K562 (cell line): ENCODE data around the gene IL2RG. TPM values are rescaled to one million over a fixed set of nuclear protein-coding genes. Genes with fewer than 3 reads are reported as not detected.

ENCODE experiments used
- CBX8 ChIP-seq: fragments of 200-600 bp; sonication (generic); IDR thresholded peaks from 2 replicates; pipeline ENCODE4 v1.6.1; 2012; ENCODE audit warnings: borderline replicate concordance, mixed run types, low read depth, mild to moderate bottlenecking, moderate library complexity, mixed read lengths, low read length, control low read depth, inconsistent platforms; ENCODE audit not compliant: poor library complexity, severe bottlenecking; ENCODE audit errors: extremely low read depth
- CTBP1 ChIP-seq: fragments of 450-650 bp; IDR thresholded peaks from 2 replicates; pipeline ENCODE4 v1.6.1; 2016; ENCODE audit warnings: borderline replicate concordance
- ETV6 ChIP-seq, 3 experiments: fragments of 150-350 bp in 1 of 3; sonication (generic) in 1 of 3; formaldehyde crosslinking in 1 of 3; IDR thresholded peaks; 2 replicates each; pipeline versions ENCODE4 v1.6.1 to v1.8.0; 2014 to 2022; ENCODE audit warnings: borderline replicate concordance in 2 of 3, low read depth in 2 of 3, antibody characterized with exemption in 1 of 3, low read length in 1 of 3, mild to moderate bottlenecking in 1 of 3, missing genetic modification reagents in 1 of 3
- KLF16 ChIP-seq: IDR thresholded peaks from 2 replicates; pipeline ENCODE4 v1.6.1; 2016; ENCODE audit warnings: antibody characterized with exemption
- RAD21 ChIP-seq, 2 experiments: fragments of 250-450 bp in 1 of 2; fragments of 450-650 bp in 1 of 2; sonication (Bioruptor Pico) in 1 of 2; formaldehyde crosslinking in 1 of 2; IDR thresholded peaks in 1 of 2; conservative IDR thresholded peaks in 1 of 2; 2 replicates each; pipeline versions ENCODE4 v1.4.0 to v1.8.0; 2020 to 2022; ENCODE audit warnings: mild to moderate bottlenecking in 2 of 2, moderate library complexity in 1 of 2
- RB1 ChIP-seq: fragments of 450-650 bp; IDR thresholded peaks from 2 replicates; pipeline ENCODE4 v1.6.1; 2017; ENCODE audit warnings: low read depth, mild to moderate bottlenecking
- SMC3 ChIP-seq: conservative IDR thresholded peaks from 2 replicates; pipeline ENCODE4 v1.6.1; 2011; ENCODE audit warnings: low read depth, low read length, improper control_type of control experiment; ENCODE audit not compliant: insufficient read depth
- TAF1 ChIP-seq: IDR thresholded peaks from 2 replicates; pipeline ENCODE4 v1.6.1; 2011; ENCODE audit warnings: mild to moderate bottlenecking, low read length, moderate library complexity; ENCODE audit not compliant: insufficient read depth, control insufficient read depth, severe bottlenecking; ENCODE audit errors: extremely low read depth
- XRCC5 ChIP-seq: fragments of 200-400 bp; formaldehyde crosslinking; IDR thresholded peaks from 2 replicates; pipeline ENCODE4 v1.6.1; 2017; ENCODE audit warnings: low read depth, mild to moderate bottlenecking, low read length
- YY1 ChIP-seq, 3 experiments: IDR thresholded peaks; 2 replicates each; pipeline ENCODE4 v1.6.1; 2011; ENCODE audit warnings: low read length in 2 of 3, mild to moderate bottlenecking in 2 of 3, moderate library complexity in 2 of 3, borderline replicate concordance in 1 of 3, control low read depth in 1 of 3, low read depth in 1 of 3; ENCODE audit not compliant: insufficient read depth in 3 of 3, insufficient replicate concordance in 2 of 3, control insufficient read depth in 1 of 3, insufficient read length in 1 of 3; ENCODE audit errors: extremely low read depth in 1 of 3
- ZNF232 ChIP-seq: sonication (generic); formaldehyde crosslinking; IDR thresholded peaks from 2 replicates; pipeline ENCODE4 v1.8.0; 2022; ENCODE audit warnings: mild to moderate bottlenecking, missing genetic modification reagents
- ZNF316 ChIP-seq: fragments of 450-650 bp; IDR thresholded peaks from 2 replicates; pipeline ENCODE4 v1.6.1; 2016
- ZNF551 ChIP-seq: fragments of 250-450 bp; sonication (Bioruptor Pico); IDR thresholded peaks from 2 replicates; pipeline ENCODE4 v1.5.0; 2021; ENCODE audit warnings: mild to moderate bottlenecking, moderate library complexity
- ZNF707 ChIP-seq: fragments of 250-450 bp; sonication (Bioruptor Pico); conservative IDR thresholded peaks from 2 replicates; pipeline ENCODE4 v1.8.0; 2022; ENCODE audit warnings: inconsistent platforms, mild to moderate bottlenecking, moderate library complexity
- polyA plus RNA-seq, 8 experiments: library from polyadenylated mRNA; depleted of rRNA in 4 of 8; stranded (reverse) in 5 of 8; unstranded in 3 of 8; fragments of >200 nt; fragmentation: Nextera tagmentation in 2 of 8; fragmentation: Illumina TruSeq in 1 of 8; extraction: Ambion mirVana in 2 of 8; extraction: Trizol in 1 of 8; gene quantifications; 2 replicates each; pipeline versions ENCODE4 v1.2.1 to v1.2.3, GENCODE V29; 2011 to 2014; ENCODE audit warnings: inconsistent platforms in 1 of 8, missing spikeins in 1 of 8
- total RNA-seq, 7 experiments: library from RNA; depleted of rRNA in 6 of 7; stranded (reverse); fragments of >200 nt in 6 of 7; fragmentation: Illumina TruSeq in 2 of 7; extraction: Trizol in 2 of 7; gene quantifications; 2 replicates each; pipeline versions ENCODE4 v1.2.1 to v1.2.3, GENCODE V29; 2011 to 2021; ENCODE audit warnings: low replicate concordance in 1 of 7
- TF ChIP-seq, protein P1 (sequence below): fragments of 200-800 bp; sonication (Bioruptor generic); IDR thresholded peaks from 2 replicates; pipeline ENCODE4 v1.6.1; 2017; ENCODE audit warnings: missing genetic modification characterization, missing compliant biosample characterization
- TF ChIP-seq, protein P2 (sequence below), 3 experiments: IDR thresholded peaks in 2 of 3; conservative IDR thresholded peaks in 1 of 3; 2 replicates each; pipeline ENCODE4 v1.5.1; 2011 to 2012; ENCODE audit warnings: low read length in 3 of 3, mild to moderate bottlenecking in 3 of 3, control low read depth in 2 of 3, improper control_type of control experiment in 1 of 3, inconsistent platforms in 1 of 3, low read depth in 1 of 3, mixed read lengths in 1 of 3, moderate library complexity in 1 of 3; ENCODE audit not compliant: insufficient read depth in 2 of 3
- TF ChIP-seq, protein P3 (sequence below): sonication (generic); formaldehyde crosslinking; IDR thresholded peaks from 2 replicates; pipeline ENCODE4 v1.8.1; 2023; ENCODE audit warnings: mild to moderate bottlenecking, missing genetic modification reagents

The IL2RG gene
- total and polyA plus RNA-seq, 9 of the 15 experiments (the other 6 are each of a cell fraction or from before 2014, with no cell fraction given): 5.5 to 55.4 (median 19.7) TPM

DNA sequence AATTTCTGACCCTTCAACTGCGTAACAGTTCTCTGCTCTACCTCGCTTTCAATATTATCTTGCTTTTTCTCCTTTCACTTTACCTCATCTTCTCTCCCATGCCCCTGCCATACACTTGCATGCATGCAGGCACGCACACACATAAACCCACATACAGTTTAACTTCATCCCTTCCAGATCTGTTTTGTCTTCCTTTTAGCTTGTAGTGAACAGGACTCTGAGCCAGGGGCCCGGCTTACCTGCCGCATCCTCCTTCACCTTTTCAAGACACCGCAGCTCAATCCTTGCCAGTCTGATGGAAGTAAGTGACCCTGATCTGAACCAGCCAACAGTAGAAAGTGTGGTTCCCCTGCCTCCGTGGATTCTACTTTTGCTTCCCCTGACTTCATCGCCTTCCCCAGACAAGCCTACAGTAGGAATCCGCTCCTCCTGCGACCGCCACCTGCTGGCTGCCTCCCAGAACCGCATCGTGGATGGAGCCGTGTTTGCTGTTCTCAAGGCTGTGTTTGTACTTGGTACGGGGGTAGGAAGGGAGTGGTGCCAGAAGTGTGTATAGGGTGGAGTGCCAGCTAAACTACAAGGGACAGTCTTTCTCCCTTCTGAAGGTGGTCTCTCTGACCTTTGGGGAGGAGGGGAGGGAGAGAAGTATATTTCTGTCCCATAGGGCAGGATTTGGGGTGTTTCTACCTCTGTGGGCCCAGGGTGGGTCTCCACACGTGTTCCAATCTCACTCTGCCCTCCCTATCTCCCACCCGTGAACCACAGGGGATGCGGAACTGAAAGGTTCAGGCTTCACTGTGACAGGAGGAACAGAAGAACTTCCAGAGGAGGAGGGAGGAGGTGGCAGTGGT, 17.8 kb upstream of the IL2RG start (continued):
- TF ChIP-seq, protein P1, sequence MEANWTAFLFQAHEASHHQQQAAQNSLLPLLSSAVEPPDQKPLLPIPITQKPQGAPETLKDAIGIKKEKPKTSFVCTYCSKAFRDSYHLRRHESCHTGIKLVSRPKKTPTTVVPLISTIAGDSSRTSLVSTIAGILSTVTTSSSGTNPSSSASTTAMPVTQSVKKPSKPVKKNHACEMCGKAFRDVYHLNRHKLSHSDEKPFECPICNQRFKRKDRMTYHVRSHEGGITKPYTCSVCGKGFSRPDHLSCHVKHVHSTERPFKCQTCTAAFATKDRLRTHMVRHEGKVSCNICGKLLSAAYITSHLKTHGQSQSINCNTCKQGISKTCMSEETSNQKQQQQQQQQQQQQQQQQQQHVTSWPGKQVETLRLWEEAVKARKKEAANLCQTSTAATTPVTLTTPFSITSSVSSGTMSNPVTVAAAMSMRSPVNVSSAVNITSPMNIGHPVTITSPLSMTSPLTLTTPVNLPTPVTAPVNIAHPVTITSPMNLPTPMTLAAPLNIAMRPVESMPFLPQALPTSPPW: peak; percentile 18; the same call in 1 of the 2 replicates
- TF ChIP-seq SMC3 (peak; percentile 83), KLF16 (0 out of 2 replicates have a peak, but pooled peaks have one; percentile 41), ZNF316 (no peak), ZNF707 (CRISPR knock-in tag) (no peak), YY1 (IDR thresholded peaks at IDR 0.05; ENCODE audit: borderline replicate concordance in 1 of 3, control insufficient read depth in 1 of 3, extremely low read depth in 1 of 3, insufficient read depth in 3 of 3, insufficient read length in 1 of 3, insufficient replicate concordance in 2 of 3, low read depth in 1 of 3, low read length in 2 of 3) (peak in 1 of 3 experiments; percentile 5), ZNF551 (no peak), ZNF232 (no peak), TAF1 (no peak), CTBP1 (peak; percentile 15; the same call in 1 of the 2 replicates), RAD21 (CRISPR knock-in tag; conservative IDR thresholded peaks at IDR 0.05 in 1 of 2, IDR thresholded peaks at IDR 0.05 in 1 of 2) (peak; percentile 74 to 83), XRCC5 (peak; percentile 73; the same call in 1 of the 2 replicates), RB1 (peak; percentile 26; the same call in 1 of the 2 replicates), CBX8 (no peak), ETV6 (IDR thresholded peaks at IDR 0.05; ENCODE audit: borderline replicate concordance in 1 of 2, low read depth in 2 of 2, low read length in 1 of 2) (no peak), ETV6 (CRISPR knock-in tag; IDR thresholded peaks at IDR 0.05; ENCODE audit: borderline replicate concordance) (no peak)
- TF ChIP-seq, protein P2, sequence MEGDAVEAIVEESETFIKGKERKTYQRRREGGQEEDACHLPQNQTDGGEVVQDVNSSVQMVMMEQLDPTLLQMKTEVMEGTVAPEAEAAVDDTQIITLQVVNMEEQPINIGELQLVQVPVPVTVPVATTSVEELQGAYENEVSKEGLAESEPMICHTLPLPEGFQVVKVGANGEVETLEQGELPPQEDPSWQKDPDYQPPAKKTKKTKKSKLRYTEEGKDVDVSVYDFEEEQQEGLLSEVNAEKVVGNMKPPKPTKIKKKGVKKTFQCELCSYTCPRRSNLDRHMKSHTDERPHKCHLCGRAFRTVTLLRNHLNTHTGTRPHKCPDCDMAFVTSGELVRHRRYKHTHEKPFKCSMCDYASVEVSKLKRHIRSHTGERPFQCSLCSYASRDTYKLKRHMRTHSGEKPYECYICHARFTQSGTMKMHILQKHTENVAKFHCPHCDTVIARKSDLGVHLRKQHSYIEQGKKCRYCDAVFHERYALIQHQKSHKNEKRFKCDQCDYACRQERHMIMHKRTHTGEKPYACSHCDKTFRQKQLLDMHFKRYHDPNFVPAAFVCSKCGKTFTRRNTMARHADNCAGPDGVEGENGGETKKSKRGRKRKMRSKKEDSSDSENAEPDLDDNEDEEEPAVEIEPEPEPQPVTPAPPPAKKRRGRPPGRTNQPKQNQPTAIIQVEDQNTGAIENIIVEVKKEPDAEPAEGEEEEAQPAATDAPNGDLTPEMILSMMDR (IDR thresholded peaks at IDR 0.05 in 2 of 3, conservative IDR thresholded peaks at IDR 0.05 in 1 of 3; ENCODE audit: insufficient read depth in 2 of 3, low read depth in 1 of 3, low read length in 3 of 3): peak; percentile 80 to 91 (median 88)
- TF ChIP-seq, protein P3, sequence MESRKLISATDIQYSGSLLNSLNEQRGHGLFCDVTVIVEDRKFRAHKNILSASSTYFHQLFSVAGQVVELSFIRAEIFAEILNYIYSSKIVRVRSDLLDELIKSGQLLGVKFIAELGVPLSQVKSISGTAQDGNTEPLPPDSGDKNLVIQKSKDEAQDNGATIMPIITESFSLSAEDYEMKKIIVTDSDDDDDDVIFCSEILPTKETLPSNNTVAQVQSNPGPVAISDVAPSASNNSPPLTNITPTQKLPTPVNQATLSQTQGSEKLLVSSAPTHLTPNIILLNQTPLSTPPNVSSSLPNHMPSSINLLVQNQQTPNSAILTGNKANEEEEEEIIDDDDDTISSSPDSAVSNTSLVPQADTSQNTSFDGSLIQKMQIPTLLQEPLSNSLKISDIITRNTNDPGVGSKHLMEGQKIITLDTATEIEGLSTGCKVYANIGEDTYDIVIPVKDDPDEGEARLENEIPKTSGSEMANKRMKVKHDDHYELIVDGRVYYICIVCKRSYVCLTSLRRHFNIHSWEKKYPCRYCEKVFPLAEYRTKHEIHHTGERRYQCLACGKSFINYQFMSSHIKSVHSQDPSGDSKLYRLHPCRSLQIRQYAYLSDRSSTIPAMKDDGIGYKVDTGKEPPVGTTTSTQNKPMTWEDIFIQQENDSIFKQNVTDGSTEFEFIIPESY (CRISPR knock-in tag): no peak
